HuH-7 (cell line): ENCODE measurements around the gene MPV17L2.
"Not testable (repeated sequence)": the region's sequence is repeated elsewhere in the genome, so short reads cannot be mapped to it uniquely, and the experiment has no call there.

Experiments
- DNase-seq: peaks from one replicate; pipeline ENCODE4 v3.0.0; 2011; ENCODE audit warnings: low spot score

The MPV17L2 gene

DNA sequence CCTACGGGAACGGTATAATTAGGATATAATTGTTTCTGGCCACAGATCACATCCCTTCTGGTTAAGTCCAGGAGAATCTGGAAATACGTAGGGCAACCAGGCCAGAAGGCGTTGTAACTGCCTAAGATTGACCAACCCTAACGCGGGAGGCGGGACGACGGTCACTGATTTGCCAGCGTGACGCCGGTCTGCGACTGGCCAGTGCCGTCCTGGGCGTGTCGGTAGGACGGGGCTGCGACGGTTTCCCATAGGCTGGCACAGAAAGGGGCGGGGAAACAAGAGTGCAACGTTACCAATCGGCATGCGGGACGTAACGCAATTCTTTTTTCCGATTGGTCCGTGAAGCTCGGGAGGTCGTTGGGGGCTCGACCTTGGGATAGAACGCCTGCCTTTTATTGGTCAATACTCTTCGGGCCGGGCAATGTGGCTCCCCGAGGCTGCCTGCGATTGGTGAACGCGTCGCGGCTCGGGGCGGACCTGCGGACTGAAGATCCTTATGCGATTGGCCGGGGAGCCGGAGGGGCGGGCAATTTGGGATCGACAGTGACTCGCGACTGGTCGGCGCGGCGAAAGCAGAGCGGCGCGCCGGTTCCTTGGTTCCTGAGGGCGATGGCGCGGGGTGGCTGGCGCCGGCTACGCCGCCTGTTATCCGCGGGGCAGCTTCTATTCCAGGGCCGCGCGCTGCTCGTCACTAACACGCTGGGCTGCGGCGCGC, at the start of gene MPV17L2:
Gene MPV17L2 (plus strand): TSS at position 546 of the 715 bp plus-strand sequence. CDS start 64 bp downstream, at position 610.
- peak; percentile 93 for DNase-seq

DNA sequence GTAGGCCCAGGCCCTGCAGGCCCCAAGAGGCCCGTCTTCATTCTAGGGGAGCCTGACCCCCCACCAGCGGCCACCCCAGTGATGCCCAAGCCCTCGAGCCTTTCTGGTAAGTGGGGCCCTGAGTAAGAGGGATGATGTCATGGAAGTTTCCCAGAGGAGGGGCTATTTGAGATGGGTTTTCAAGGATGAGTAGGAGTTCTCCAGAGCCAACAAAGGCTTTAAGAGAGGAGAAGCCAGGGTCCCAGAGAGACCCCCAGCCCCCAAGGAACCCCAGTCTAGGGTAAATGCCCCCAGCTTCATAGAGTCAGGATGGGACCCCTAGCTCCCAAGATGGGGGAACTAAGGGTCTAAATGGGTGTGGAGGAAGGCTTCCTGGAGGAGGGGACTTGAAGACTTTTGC, 49.1 kb upstream of the MPV17L2 start:
- no peak for DNase-seq

DNA sequence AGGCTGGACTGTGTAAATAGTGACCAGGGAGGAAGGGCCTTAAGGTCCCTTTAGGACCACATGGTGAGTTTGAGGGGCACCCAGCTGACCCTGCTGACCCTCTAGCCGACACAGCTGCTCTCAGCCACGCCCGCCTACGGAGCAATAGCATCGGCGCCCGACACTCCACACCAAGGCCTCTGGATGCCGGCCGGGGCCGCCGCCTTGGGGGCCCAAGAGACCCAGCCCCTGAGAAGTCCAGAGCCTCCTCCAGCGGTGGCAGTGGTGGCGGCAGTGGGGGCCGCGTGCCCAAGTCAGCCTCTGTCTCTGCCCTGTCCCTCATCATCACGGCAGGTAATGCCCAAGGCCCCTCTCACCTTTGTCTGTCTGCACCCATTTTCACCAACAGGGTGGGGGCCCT, 48.7 kb upstream of the MPV17L2 start:
- no peak for DNase-seq

DNA sequence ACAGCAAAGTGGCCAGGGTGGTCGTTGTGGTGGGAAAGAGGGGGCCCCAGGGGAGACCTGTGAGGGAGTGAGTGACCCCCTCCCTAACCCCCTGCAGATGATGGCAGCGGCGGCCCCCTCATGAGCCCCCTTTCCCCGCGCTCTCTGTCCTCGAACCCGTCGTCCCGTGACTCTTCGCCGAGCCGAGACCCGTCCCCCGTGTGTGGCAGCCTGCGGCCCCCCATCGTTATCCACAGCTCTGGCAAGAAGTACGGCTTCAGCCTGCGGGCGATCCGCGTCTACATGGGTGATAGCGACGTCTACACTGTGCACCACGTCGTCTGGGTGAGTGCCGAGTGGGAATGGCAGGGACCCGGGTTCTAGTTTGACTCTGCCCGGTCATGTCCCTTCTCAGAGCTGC, 48.1 kb upstream of the MPV17L2 start:
- DNase-seq: no peak

DNA sequence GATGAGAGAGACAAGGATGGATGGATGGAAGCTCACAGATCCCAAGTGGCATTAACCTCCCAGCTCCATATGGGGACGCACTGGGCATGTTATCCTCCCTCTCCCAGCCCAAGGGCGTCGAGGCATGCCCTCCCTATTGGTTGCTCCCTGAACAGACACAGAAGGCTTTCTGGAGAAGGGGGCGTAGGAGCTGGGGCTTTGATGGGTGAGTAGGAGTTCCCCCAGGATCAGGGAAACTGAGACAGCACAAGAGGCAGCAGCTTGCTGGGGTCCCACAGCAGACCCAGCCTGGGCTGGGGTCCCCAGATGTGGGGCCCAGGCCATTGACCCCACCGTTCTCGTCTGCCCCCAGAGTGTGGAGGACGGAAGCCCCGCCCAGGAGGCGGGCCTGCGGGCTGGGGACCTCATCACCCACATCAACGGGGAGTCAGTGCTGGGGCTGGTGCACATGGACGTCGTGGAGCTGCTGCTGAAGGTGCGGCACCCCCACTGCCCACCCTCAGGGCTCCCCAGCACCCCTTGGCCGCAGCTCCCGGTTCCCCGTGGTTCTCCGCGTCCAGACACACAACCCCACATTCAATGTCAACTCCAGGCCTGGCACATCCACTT, 47.5 kb upstream of the MPV17L2 start:
- DNase-seq: no peak

DNA sequence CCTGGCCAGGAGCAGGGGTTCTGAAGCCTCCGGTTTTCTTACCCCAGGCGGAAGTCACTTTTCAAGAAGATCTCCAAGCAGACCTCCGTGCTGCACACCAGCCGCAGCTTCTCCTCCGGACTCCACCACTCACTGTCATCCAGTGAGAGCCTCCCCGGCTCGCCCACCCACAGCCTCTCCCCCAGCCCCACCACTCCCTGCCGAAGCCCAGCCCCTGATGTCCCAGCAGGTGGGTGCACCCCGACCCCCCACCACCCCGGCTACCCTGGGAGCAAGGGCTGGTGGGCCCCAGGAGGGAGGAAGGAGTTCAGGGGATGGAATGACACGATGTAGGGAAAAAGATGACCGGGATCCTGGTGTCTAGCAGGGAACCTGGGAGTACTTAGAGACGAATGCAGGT, 45.6 kb upstream of the MPV17L2 start:
- no peak for DNase-seq

DNA sequence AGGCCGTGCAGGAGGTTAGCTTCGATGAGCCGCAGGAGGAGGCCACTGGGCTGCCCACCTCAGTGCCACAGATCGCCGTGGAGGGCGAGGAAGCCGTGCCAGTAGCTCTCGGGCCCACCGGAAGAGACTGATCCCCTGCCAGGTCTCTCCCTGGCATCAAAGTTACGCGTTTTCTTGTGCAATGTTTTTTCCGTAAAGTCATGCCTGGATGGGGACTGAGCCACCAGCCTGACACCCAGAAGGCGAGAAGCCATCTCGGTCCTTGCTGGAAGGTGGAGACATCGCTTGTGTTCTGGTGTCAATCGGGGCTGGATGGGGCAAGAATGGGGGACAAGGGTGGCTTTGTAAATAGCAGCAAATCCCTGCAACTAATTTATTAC, 43.4 kb upstream of the MPV17L2 start:
- DNase-seq: no peak

DNA sequence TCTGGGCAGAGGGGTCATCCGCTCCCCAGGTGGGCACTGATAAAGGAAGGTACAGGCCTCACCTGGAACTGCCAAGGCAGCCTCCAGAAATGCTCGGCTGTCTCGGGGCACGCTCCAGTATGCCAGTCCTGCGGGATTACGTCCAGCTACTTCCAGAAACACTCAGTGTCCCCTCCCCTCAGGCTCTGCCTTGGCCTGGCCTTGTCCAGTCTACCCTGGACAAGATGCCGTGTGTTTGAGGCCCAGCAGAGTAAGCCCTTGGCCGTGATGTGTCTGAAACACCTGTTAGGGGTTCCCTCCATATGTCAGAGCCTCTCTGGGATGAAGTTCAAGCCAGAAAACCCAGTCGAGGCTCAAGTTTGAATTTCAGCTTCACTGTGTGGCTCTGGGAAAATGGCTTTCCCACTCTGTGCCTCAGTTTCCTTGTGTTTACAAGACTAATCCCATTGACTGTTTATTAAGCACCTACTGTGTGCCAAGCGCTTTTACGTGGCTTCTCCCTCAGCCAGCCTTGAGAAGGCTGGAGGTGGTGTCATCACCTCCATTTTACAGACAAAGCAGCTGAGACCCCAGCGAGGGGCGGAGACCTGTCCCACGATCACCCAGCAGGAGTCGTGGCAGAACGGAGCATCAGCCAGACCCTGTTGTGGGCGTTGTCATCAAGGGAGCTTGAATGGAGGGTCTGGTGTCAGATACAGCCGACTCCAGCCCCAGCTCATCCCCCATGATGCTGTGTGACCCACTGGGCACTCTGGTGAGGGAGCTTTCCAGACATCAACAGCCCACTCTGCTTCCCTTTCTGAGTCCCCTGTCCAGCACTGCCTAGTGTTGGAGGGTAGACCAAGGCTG, 42.0 kb upstream of the MPV17L2 start:
- DNase-seq: no peak

DNA sequence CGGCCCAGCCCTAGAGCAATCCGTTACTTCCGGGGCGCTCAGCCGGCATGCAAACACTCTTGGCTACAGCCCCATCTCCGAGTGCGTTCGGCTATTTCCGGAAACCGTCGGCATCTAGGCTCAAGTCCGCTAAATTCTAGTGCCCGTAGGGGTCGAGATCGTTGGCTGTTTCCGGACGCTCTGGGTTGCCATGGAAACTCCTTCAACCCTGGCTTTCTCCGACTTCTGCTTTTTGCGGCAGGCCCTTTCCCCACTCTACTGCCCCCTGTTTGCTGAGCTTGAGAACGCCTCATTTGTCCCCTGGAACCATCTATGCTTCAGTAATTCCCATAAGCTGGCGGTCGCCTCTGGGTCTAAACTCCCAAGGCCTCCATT, 40.6 kb upstream of the MPV17L2 start:
- peak; percentile 97 for DNase-seq

DNA sequence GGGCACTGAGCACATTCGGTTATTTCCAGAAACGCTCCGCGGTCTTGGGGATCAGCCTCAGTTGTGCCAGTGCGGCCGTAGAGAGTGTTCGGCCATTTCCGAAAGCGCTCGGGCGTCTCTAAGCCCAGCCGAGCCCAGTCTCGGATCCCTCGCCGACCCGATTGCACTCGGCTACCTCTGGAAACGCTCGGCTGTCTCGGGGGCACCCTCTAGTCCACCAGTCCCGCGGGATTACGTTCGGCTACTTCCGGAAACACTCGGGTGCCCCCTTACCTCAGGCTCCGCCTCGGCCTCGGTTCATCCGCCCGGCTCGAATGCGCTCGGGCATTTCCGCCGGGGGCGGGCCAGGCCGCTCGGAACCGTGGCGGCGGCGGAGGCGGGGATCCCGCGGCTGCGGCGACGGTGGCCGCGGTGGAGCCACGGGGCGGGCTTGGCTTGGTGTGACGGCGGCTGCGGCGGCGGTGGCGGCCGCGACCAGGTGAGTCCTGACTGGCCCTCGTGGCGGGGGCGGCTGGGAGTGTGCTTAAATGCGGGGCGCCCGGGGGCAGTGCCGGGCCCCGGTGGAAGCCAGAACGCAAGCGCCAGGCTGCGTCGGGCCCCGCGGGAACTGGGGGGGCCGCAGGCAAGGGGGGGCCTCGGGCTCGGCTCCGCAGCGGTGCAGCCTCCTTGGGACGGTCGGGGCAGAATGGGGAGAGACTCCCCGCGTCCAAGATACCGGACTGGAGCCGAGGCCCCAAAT, 40.0 kb upstream of the MPV17L2 start, which contains the start of gene PIK3R2:
Gene PIK3R2 (plus strand): TSS at position 347 of the 739 bp plus-strand sequence. CDS start 2,717 bp downstream, outside the sequence.
- peak; percentile 96 for DNase-seq

DNA sequence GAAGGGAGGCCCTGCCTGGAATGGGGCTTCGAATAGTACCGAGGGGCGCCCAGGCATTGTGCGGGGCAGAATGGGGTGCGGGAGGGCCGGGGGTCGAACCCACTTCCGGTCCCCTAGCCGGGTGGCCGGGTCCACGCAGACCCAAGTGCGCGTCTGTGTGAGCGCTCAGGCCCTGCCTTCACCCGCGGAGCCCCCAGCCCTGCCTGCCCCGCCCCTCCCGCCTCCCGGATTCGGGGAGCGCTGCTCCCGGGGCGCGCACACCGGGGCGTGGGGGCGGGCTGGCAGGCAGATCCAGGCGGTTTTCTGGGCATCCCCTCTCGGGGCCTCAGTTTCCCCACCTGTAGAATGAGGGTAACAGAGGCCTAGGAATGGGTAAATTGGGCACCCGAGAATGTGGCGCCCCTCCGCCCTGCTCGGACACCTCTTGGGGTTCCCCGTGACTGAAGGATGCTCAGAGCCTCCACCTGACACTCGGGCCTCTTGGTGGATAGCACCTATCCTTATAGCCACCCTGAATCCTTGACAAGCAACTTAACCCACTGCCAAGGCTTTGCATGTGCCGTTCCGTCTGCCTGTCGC, 39.4 kb upstream of the MPV17L2 start:
- no peak for DNase-seq

DNA sequence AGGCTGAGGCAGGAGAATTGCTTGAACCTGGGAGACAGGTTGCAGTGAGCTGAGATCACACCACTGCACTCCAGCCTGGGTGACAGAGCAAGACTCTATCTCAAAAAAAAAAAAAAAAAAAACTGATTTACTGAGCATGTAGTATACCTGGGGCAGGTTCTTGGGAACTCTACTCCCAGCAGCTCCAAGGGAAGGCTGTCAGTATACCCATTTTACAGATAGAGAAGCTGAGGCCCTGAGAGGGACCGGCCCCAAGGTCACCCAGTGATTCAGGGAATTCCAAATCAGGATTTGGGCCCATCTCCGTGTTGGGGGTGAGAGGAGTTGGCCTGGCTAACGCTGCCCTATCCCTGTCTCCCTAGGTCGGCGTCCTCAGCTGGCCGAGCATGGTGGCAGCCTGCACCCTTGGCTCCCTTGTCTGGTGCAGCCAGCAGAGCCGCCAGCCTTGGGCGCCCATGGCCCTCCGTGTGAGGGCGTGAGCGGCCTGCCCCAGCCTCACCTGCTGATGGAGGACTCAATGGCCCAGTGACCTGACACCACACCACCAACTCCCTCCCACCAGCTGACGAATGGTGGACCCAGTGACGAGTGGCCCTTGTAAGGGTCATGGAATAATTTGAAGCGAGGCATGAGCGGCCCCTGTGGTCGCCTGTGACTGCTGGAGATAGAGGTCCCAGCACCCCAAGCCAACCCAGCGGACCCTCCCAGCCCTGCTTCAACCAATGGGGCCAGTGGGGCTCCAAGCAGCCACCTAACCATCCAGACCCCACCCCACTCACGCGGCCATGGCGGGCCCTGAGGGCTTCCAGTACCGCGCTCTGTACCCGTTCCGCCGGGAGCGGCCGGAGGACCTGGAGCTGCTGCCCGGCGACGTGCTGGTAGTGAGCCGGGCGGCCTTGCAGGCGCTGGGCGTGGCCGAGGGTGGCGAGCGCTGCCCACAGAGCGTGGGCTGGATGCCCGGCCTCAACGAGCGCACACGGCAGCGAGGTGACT, 37.6 kb upstream of the MPV17L2 start:
- DNase-seq: no peak

DNA sequence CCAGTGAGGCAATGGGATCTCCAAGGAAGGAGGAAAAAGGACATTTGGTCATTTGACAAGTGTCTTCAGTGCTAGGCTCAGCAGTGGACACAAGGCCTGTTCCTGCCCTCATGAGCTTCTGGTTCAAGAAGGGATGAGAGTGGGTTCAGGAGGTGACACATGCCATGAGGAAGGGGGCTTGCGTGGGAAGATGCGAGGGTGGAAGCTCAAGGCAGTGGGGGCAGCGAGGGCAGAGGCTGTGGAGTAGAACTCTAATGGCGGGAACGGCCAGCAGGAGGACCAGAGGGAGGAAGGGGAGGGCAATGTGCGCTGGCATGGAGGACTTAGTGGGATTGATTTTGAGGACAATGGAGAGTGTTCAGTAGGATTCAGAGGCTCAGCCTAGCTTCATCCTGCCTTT, 36.8 kb upstream of the MPV17L2 start:
- DNase-seq: no peak

DNA sequence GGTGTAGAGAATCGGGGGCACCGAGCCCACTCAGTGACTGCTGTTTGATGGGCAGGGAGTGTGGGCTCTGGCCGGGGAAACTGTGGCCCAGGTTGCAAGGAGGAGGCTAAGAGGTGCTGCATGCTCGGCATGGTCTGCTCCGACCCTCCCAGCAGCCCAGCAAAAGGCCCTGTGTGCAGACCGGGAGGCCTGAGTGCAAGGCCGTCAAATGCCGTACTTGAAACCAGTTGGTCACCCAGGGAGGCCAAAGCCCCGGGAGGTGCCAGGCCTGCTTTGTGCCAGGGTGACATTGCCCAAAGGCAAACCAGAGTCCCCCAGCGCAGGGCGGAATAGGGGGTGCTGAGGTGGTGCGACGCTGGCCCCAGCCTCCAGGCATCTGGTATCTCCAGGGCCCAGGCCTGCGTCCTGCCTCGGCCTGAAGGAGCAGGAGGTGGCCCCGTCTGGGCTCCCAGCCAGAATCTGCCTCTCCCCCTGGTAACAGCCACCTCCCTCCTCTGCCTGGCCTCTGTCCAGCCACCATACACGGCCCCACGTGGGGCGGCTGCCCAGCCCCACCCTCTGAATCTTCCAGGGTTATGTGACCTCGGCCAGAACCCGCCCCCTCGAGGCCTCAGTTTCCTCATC, 36.1 kb upstream of the MPV17L2 start:
- peak; percentile 82 for DNase-seq

DNA sequence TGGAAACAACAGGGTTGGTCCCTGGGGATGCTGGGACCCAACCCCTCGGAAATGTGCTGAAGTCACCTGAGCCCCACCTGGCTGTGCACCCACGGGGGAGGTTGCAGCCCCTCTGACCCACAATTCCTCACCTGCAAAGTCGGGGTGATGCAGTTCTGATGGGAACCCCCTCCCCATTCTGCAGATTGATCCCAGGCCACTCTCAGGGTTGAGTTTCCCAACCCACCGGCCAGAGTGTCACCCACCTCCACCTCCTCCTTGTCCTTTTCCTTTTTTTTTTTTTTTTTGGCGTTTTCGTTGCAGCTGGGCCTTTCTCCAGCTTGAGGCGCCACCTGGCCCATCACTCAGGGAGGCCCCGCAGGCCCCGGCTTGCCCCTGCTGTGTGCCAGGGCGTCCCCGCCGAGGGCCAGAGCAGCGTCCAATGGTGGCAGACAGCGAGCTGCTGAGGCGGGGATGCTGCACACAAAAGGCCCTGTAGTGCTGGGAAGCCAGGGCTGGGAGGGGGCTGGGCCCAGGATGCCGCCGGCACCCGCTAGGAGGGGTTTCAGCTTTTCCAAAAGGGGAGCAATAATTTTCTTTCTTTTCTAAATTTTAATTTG, 35.5 kb upstream of the MPV17L2 start:
- no peak for DNase-seq

DNA sequence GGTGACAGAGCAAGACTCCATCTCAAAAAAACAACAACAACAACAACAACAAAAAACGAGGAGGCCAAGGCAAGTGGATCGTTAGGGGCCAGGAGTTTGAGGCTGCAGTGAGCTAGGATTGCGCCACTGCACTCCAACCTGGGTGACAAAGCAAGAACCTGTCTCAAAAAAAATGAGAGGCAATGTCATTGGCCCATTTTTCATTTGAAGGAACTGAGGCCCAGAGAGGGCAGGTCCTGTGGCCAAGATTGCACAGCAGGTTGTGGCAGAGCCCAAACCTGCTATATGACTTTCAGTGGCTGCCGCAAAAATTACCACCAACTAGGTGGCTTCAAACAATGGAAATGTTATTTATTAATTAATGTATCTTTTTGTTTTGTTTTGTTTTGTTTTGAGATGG, 34.6 kb upstream of the MPV17L2 start:
- no peak for DNase-seq

DNA sequence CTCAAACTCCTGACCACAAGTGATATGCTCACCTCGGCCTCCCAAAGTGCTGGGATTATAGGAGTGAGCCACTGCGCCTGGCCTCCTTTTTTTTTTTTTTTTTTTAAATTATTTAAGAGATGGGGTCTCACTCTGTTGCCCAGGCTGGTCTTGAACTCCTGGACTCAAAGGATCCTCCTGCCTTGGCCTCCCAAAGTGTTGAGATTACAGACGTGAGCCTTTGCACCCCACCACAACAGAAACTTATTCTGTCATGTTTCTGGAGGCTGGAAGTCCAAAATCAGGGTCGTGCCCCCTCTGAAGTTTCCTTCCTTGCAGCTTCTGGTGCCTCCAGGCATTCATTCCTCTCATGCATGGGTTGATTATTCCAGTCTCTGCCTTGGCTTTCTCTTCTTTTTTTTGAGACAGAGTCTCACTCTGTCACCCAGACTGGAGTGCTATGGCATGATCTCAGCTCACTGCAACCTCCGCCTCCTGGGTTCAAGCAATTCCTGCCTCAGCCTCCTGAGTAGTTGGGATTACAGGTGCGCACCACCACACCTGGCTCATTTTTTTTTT, 33.9 kb upstream of the MPV17L2 start:
- DNase-seq: not testable (repeated sequence)

DNA sequence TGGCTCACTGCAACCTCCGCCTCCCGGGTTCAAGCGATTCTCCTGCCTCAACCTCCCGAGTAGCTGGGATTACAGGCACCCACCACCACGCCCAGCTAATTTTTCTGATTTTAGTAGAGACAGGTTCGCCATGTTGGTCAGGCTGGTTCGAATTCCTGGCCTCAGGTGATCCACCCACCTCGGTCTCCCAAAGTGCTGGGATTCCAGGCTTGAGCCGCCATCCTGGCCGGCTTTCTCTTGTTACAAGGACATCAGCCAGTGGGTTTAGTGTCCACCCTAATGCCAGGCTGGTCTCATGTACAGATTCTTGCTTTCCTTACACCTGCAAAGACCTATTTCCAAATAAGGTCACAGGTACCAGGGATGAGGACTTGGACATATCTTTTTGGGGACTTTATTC, 33.2 kb upstream of the MPV17L2 start:
- DNase-seq: no peak

DNA sequence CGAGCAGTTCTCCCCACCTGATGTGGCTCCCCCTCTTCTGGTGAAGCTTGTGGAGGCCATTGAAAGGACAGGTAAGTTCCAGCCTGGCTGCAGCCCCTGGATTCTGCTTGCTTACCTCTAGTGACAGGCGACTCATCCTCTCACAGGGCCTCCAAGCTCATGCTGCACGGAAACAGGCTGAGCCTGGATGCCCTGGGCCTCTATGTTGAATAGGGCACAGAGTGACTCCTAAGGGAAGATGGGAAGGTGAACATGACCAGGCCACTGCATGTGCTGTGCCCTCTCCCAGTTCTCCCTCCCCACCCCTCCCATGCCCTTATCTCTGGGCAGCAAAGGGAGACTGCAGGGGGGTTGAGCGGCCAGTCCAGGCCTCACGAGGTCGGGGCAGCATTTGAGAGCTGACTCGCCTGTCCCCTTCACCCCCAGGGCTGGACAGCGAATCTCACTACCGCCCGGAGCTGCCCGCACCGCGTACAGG, 32.5 kb upstream of the MPV17L2 start:
- no peak for DNase-seq
